WTC11 (cell line): ENCODE measurements around the gene TKT. TPM values are rescaled to one million over a fixed set of nuclear protein-coding genes. Genes with fewer than 3 reads are reported as not detected.

ENCODE experiments used
- ATAC-seq: fragments of 200-7000 bp; cut with Tn5 transposase; 2 replicates; pipeline ENCODE4 v1.10.0; 2021; ENCODE audit warnings: mild to moderate bottlenecking, moderate library complexity
- CTCF ChIA-PET: fragments of 300-600 bp; sonication (Branson Sonifier 250); formaldehyde crosslinking; loops from one replicate; lab custom pipeline; 2021; ENCODE audit warnings: antibody characterized with exemption; lab: Charles Lee
- POLR2A ChIA-PET: fragments of 350-600 bp; sonication (Branson Sonifier 250); formaldehyde crosslinking; loops from one replicate; lab custom pipeline; 2021; ENCODE audit warnings: antibody characterized with exemption; lab: Charles Lee
- DNase-seq: peaks from one replicate; pipeline ENCODE4 v3.0.0; 2021; ENCODE audit warnings: low spot score
- H3K27ac Mint-ChIP-seq: 2 replicates; pipeline ENCODE4 v1.8.0; 2021; ENCODE audit warnings: mixed read lengths
- H3K27me3 Mint-ChIP-seq: 2 replicates; pipeline ENCODE4 v1.8.0; 2021; ENCODE audit warnings: low read depth, mild to moderate bottlenecking, moderate library complexity, mixed read lengths
- H3K36me3 Mint-ChIP-seq: 2 replicates; pipeline ENCODE4 v1.8.0; 2021; ENCODE audit warnings: mixed read lengths
- H3K4me1 Mint-ChIP-seq: 2 replicates; pipeline ENCODE4 v1.8.0; 2022; ENCODE audit warnings: mixed read lengths
- H3K4me3 Mint-ChIP-seq: 2 replicates; pipeline ENCODE4 v1.8.0; 2021; ENCODE audit warnings: mild to moderate bottlenecking, moderate library complexity, mixed read lengths
- H3K9me3 Mint-ChIP-seq: 2 replicates; pipeline ENCODE4 v1.8.0; 2021; ENCODE audit warnings: mixed read lengths
- ATF1 ChIP-seq: sonication (generic); formaldehyde crosslinking; IDR thresholded peaks from 2 replicates; pipeline ENCODE4 v1.8.1; 2023; ENCODE audit warnings: mild to moderate bottlenecking, moderate library complexity, missing genetic modification reagents
- ATF3 ChIP-seq: sonication (generic); formaldehyde crosslinking; conservative IDR thresholded peaks from 2 replicates; pipeline ENCODE4 v1.8.1; 2022; ENCODE audit warnings: mild to moderate bottlenecking, missing genetic modification reagents
- EMX1 ChIP-seq: fragments of 250-450 bp; sonication (Bioruptor Pico); IDR thresholded peaks from 2 replicates; pipeline ENCODE4 v1.8.0; 2021; ENCODE audit warnings: mild to moderate bottlenecking
- ETV6 ChIP-seq: sonication (generic); formaldehyde crosslinking; IDR thresholded peaks from 2 replicates; pipeline ENCODE4 v1.8.1; 2022; ENCODE audit warnings: mild to moderate bottlenecking, missing genetic modification reagents
- FOXJ3 ChIP-seq: sonication (generic); formaldehyde crosslinking; IDR thresholded peaks from 2 replicates; pipeline ENCODE4 v1.9.0; 2021; ENCODE audit warnings: missing genetic modification reagents, mild to moderate bottlenecking, borderline replicate concordance
- FOXK1 ChIP-seq: sonication (generic); formaldehyde crosslinking; IDR thresholded peaks from 2 replicates; pipeline ENCODE4 v1.8.0; 2022; ENCODE audit warnings: mild to moderate bottlenecking, moderate library complexity, missing genetic modification reagents
- GABPB1 ChIP-seq: sonication (generic); formaldehyde crosslinking; IDR thresholded peaks from 2 replicates; pipeline ENCODE4 v1.8.1; 2023; ENCODE audit warnings: mild to moderate bottlenecking, missing genetic modification reagents
- GRHL2 ChIP-seq: fragments of 250-450 bp; sonication (Bioruptor Pico); IDR thresholded peaks from 2 replicates; pipeline ENCODE4 v1.8.0; 2022; ENCODE audit warnings: mild to moderate bottlenecking, moderate library complexity; ENCODE audit not compliant: insufficient replicate concordance, severe bottlenecking
- MXD4 ChIP-seq: fragments of 250-450 bp; sonication (Bioruptor Pico); IDR thresholded peaks from 2 replicates; pipeline ENCODE4 v1.8.0; 2021; ENCODE audit warnings: mild to moderate bottlenecking, moderate library complexity, borderline replicate concordance
- NFE2L1 ChIP-seq: sonication (generic); formaldehyde crosslinking; IDR thresholded peaks from 2 replicates; pipeline ENCODE4 v1.8.1; 2023; ENCODE audit warnings: missing genetic modification reagents
- PRDM15 ChIP-seq: sonication (generic); formaldehyde crosslinking; IDR thresholded peaks from 2 replicates; pipeline ENCODE4 v1.8.0; 2022; ENCODE audit warnings: missing genetic modification reagents
- PRRX2 ChIP-seq: fragments of 250-450 bp; sonication (Bioruptor Pico); IDR thresholded peaks from 2 replicates; pipeline ENCODE4 v1.8.0; 2021; ENCODE audit warnings: mild to moderate bottlenecking
- RELA ChIP-seq: sonication (generic); formaldehyde crosslinking; IDR thresholded peaks from 2 replicates; pipeline ENCODE4 v1.8.1; 2022; ENCODE audit warnings: missing genetic modification reagents, mild to moderate bottlenecking, borderline replicate concordance
- SP1 ChIP-seq: sonication (generic); formaldehyde crosslinking; conservative IDR thresholded peaks from 2 replicates; pipeline ENCODE4 v1.8.1; 2022; ENCODE audit warnings: missing genetic modification reagents
- USF1 ChIP-seq: sonication (generic); formaldehyde crosslinking; IDR thresholded peaks from 2 replicates; pipeline ENCODE4 v1.8.0; 2022; ENCODE audit warnings: mild to moderate bottlenecking, missing genetic modification reagents
- USF2 ChIP-seq: sonication (generic); formaldehyde crosslinking; IDR thresholded peaks from 2 replicates; pipeline ENCODE4 v1.8.1; 2023; ENCODE audit warnings: mild to moderate bottlenecking, missing genetic modification reagents, moderate library complexity
- ZBTB21 ChIP-seq: sonication (generic); formaldehyde crosslinking; IDR thresholded peaks from 2 replicates; pipeline ENCODE4 v1.8.1; 2023; ENCODE audit warnings: mild to moderate bottlenecking, missing genetic modification reagents, borderline replicate concordance
- ZBTB43 ChIP-seq: sonication (generic); formaldehyde crosslinking; IDR thresholded peaks from 2 replicates; pipeline ENCODE4 v1.8.1; 2023; ENCODE audit warnings: mild to moderate bottlenecking, missing genetic modification reagents
- ZNF121 ChIP-seq: sonication (generic); formaldehyde crosslinking; IDR thresholded peaks from 2 replicates; pipeline ENCODE4 v1.8.0; 2023; ENCODE audit warnings: missing genetic modification reagents
- ZNF263 ChIP-seq: sonication (generic); formaldehyde crosslinking; IDR thresholded peaks from 2 replicates; pipeline ENCODE4 v1.8.1; 2022; ENCODE audit warnings: low read depth, mild to moderate bottlenecking, moderate library complexity, missing genetic modification reagents
- ZNF416 ChIP-seq: fragments of 250-450 bp; sonication (Bioruptor Pico); IDR thresholded peaks from 2 replicates; pipeline ENCODE4 v1.9.0; 2021; ENCODE audit warnings: mild to moderate bottlenecking, inconsistent platforms
- total RNA-seq: library from RNA; stranded (reverse); gene quantifications from 3 replicates; pipeline ENCODE4 v1.2.3, GENCODE V29; 2021

TKT gene
- total RNA-seq, 1 experiment from 2014 or later: 1,040 TPM

GRCh38 chr3:53213276-53213675 lies 42.5 kb downstream of the TKT start:
- H3K4me3 Mint-ChIP-seq: no peak overlapping the region
- CTCF ChIA-PET: no interaction called here
- no peaks in the 10 kb centered on the region for H3K4me1 Mint-ChIP-seq
- H3K9me3 Mint-ChIP-seq: peaks cover 23% of the 10 kb centered on the region
- peaks cover 6% of the 10 kb centered on the region for H3K36me3 Mint-ChIP-seq
- DNase-seq: no peak
- ATAC-seq: no peak
- H3K27ac Mint-ChIP-seq: no peak overlapping the region
- TF ChIP-seq PRDM15 (CRISPR knock-in tag): no peak
- POLR2A ChIA-PET: no interaction called here
- H3K27me3 Mint-ChIP-seq: peaks cover 12% of the 10 kb centered on the region

- CTCF ChIA-PET: no interaction called here
- no peak overlapping the region for H3K4me3 Mint-ChIP-seq
- peaks cover 16% of the 10 kb centered on the region for H3K27me3 Mint-ChIP-seq
These were observed 43.8 kb downstream of the TKT start for GRCh38 chr3:53211706-53212702.

GRCh38 chr3:53202331-53203015 lies 53.3 kb downstream of the TKT start:
- Mint-ChIP-seq H3K9me3 (peaks cover 6% of the 10 kb centered on the region; the same call in 1 of the 2 replicates), H3K4me1 (peaks cover 4% of the 10 kb centered on the region; the same call in 1 of the 2 replicates), H3K4me3 (no peak overlapping the region), H3K36me3 (no peaks in the 10 kb centered on the region), H3K27me3 (peaks cover 10% of the 10 kb centered on the region), H3K27ac (no peak overlapping the region)
- ChIA-PET CTCF (interaction anchor here (0.6 to 1.5 kb wide), 5 partner anchors 17 to 147 kb away, joined by 3 to 7 read pairs (median 3); partner anchors contain the start of gene PRKCD), POLR2A (no interaction called here)
- peak; percentile 29 for ATAC-seq
- no peak for DNase-seq
- no peak for TF ChIP-seq ETV6
- no peak for TF ChIP-seq ZNF416 (CRISPR knock-in tag)
- TF ChIP-seq SP1: no peak
- TF ChIP-seq FOXK1 (CRISPR knock-in tag): no peak
- no peak for TF ChIP-seq EMX1 (CRISPR knock-in tag)
- no peak for TF ChIP-seq GRHL2 (CRISPR knock-in tag)
- no peak for TF ChIP-seq USF1
- TF ChIP-seq RELA: no peak
- no peak for TF ChIP-seq PRRX2 (CRISPR knock-in tag)
- TF ChIP-seq ATF3 (CRISPR knock-in tag): no peak

More at GRCh38 chr3:53211706-53212702, 43.8 kb downstream of the TKT start:
- ATAC-seq: no peak
- H3K9me3 Mint-ChIP-seq: peaks cover 30% of the 10 kb centered on the region
- H3K27ac Mint-ChIP-seq: no peak overlapping the region
- H3K4me1 Mint-ChIP-seq: no peaks in the 10 kb centered on the region
- TF ChIP-seq ATF3 (CRISPR knock-in tag): no peak
- TF ChIP-seq GRHL2 (CRISPR knock-in tag): no peak
- no peak for TF ChIP-seq NFE2L1 (CRISPR knock-in tag)
- TF ChIP-seq GABPB1: no peak
- no peak for TF ChIP-seq USF2 (CRISPR knock-in tag)
- no peak for TF ChIP-seq FOXJ3 (CRISPR knock-in tag)
- no peak for TF ChIP-seq FOXK1 (CRISPR knock-in tag)
- no peak for TF ChIP-seq ZBTB21
- no peak for TF ChIP-seq ATF1
- TF ChIP-seq ZNF263 (CRISPR knock-in tag): no peak
- TF ChIP-seq ZBTB43 (CRISPR knock-in tag): no peak
- TF ChIP-seq MXD4 (CRISPR knock-in tag): no peak
- no peak for TF ChIP-seq ZNF121
- TF ChIP-seq, all 79 proteins: peak for 0
- H3K36me3 Mint-ChIP-seq: peaks cover 6% of the 10 kb centered on the region
- DNase-seq: no peak
- POLR2A ChIA-PET: no interaction called here
